Natural killer cell (primary cell): Measurements from ENCODE around the gene GYG1. TPM values are rescaled to one million over a fixed set of nuclear protein-coding genes. Genes with fewer than 3 reads are reported as not detected.

Source experiments
- ATAC-seq, 3 donors: fragments of 150-1000 bp in 2 of 3; fragments of 200-7000 bp in 1 of 3; cut with Tn5 transposase; 1 replicate in 1 of 3; 2 replicates in 2 of 3; pipeline ENCODE4 v1.10.0; 2021; ENCODE audit warnings: mild to moderate bottlenecking in 2 of 3, moderate library complexity in 2 of 3
- DNase-seq, 2 donors: peaks; one replicate each; pipeline versions ENCODE4 v3.0.0 to v3.0.0-alpha.2; 2013 to 2021; ENCODE audit warnings: mixed read lengths in 1 of 2
- H3K27ac ChIP-seq: one replicate; pipeline ENCODE4 v1.5.1; 2013; ENCODE audit warnings: mild to moderate bottlenecking, low read length
- H3K27me3 ChIP-seq: one replicate; pipeline ENCODE4 v1.6.1; 2013; ENCODE audit warnings: low read length; ENCODE audit not compliant: control insufficient read depth, insufficient read depth
- H3K36me3 ChIP-seq: one replicate; pipeline ENCODE4 v1.6.1; 2013; ENCODE audit warnings: low read length; ENCODE audit not compliant: control insufficient read depth, insufficient read depth
- H3K4me1 ChIP-seq: one replicate; pipeline ENCODE4 v1.6.1; 2013; ENCODE audit warnings: low read length; ENCODE audit not compliant: control insufficient read depth, insufficient read depth
- H3K4me3 ChIP-seq: one replicate; pipeline ENCODE4 v1.5.1; 2013; ENCODE audit warnings: low read length
- H3K9me3 ChIP-seq: one replicate; pipeline ENCODE4 v1.6.1; 2013; ENCODE audit warnings: low read length; ENCODE audit not compliant: control insufficient read depth, insufficient read depth
- H3K27ac Mint-ChIP-seq, 2 donors: one replicate each; pipeline ENCODE4 v1.8.0; 2022; ENCODE audit warnings: mild to moderate bottlenecking in 2 of 2, mixed read lengths in 2 of 2, moderate library complexity in 1 of 2
- H3K27me3 Mint-ChIP-seq, 2 donors: one replicate each; pipeline ENCODE4 v1.8.0; 2022; ENCODE audit warnings: low read depth in 2 of 2, mixed read lengths in 2 of 2
- H3K36me3 Mint-ChIP-seq: one replicate; pipeline ENCODE4 v1.8.0; 2022; ENCODE audit warnings: mixed read lengths
- H3K4me1 Mint-ChIP-seq, 2 donors: one replicate each; pipeline ENCODE4 v1.8.0; 2022; ENCODE audit warnings: mixed read lengths in 2 of 2
- H3K4me3 Mint-ChIP-seq: one replicate; pipeline ENCODE4 v1.8.0; 2022; ENCODE audit warnings: mild to moderate bottlenecking, moderate library complexity, mixed read lengths
- H3K9me3 Mint-ChIP-seq, 2 donors: one replicate each; pipeline ENCODE4 v1.8.0; 2022; ENCODE audit warnings: mixed read lengths in 2 of 2
- CTCF ChIP-seq: fragments of 200-600 bp; IDR thresholded peaks from one replicate; pipeline ENCODE4 v1.8.0; 2022; ENCODE audit warnings: antibody characterized with exemption
- WGBS: methylation state at CpG from one replicate; pipeline ENCODE4 v1.1.7; 2013; ENCODE audit warnings: missing lambda C conversion rate; ENCODE audit not compliant: insufficient coverage; 5-methylcytosine and 5-hydroxymethylcytosine counted together
- intact Hi-C: fragments of 100-400 bp; cut with micrococcal nuclease; formaldehyde crosslinking; loops from one replicate; pipeline ENCODE4 v1.14.2; 2022
- total RNA-seq, 4 donors: library from RNA; stranded (reverse); fragments of 120-200 nt in 1 of 4; gene quantifications; one replicate each; pipeline versions ENCODE4 v1.2.3 to v1.2.4, GENCODE V29; 2013 to 2022

GYG1 gene
- total RNA-seq, 3 donors from 2014 or later (not counting 1 experiment from before 2014, with no cell fraction given), result 46.6 to 56.5 (median 49.6) TPM

GRCh38 chr3:149067883-149068282, 76.5 kb downstream of the GYG1 start:
- Mint-ChIP-seq H3K4me3 (no peak overlapping the region), H3K36me3 (no peaks in the 10 kb centered on the region), H3K27me3 (no peaks in the 10 kb centered on the region), H3K9me3 (no peaks in the 10 kb centered on the region), H3K27ac (no peak overlapping the region), H3K4me1 (no peaks in the 10 kb centered on the region)
- intact Hi-C loops, result no loop called here
- no peak overlapping the region for H3K27ac ChIP-seq
- DNase-seq (no peak), ATAC-seq (no peak)
- no peaks in the 10 kb centered on the region for H3K27me3 ChIP-seq
- peaks cover 32% of the 10 kb centered on the region for H3K36me3 ChIP-seq
- 99% methylated on average over 6 of the region's 8 CpGs for WGBS
- no peaks in the 10 kb centered on the region for H3K4me1 ChIP-seq
- H3K9me3 ChIP-seq, result no peaks in the 10 kb centered on the region
- H3K4me3 ChIP-seq, result no peak overlapping the region
- TF ChIP-seq CTCF, result no peak

Other genes starting within 250 kb of the GYG1 start
- gene CPB1, start 163.7 kb upstream of the GYG1 start, total RNA-seq, result not detected
- gene CPA3, start 126.2 kb upstream of the GYG1 start, total RNA-seq, result 10 to 100 TPM in 1 of 3 donors, 1 to 10 TPM in 1, not detected in 1; 1.1 to 59.7 TPM
- gene HLTF, start 95.0 kb downstream of the GYG1 start, total RNA-seq, result 10 to 100 TPM; 15.0 to 19.0 (median 18.3) TPM
- gene HPS3, start 138.1 kb downstream of the GYG1 start, total RNA-seq, result 10 to 100 TPM; 19.6 to 35.5 (median 24.7) TPM
- gene CP, start 230.3 kb downstream of the GYG1 start, total RNA-seq, result not detected